Measurements from ENCODE around the gene AIG1.

The AIG1 gene

DNA sequence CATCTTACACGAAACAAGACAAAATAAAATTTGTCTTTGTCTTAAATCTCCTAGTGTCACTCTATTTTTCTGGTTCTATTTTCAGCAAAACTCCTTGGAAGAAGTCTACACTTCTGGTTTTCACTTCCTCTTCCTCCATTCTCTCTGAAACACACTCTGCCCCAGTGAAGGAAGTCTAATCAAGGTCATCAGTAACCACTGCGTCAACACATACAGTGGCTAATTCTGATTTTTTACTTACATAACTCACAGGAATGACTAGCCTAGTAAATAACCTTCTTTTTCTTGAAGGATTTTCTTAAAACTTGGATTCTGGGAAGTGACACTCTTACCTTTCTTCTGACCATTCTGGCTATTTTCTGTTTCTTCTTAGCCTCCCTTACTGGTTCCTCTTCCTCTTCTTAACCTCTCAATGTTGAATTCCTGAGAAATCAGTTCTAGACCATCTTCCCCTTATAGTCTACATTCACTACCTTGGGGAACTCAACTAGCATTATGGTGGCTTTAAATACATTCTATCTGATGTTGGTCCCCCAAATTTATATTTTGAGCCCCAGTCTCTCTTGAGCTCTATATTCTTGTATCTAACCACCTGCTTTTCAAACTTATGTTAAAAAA is 37.5 kb downstream of the AIG1 start:
- no peak for DNase-seq

DNA sequence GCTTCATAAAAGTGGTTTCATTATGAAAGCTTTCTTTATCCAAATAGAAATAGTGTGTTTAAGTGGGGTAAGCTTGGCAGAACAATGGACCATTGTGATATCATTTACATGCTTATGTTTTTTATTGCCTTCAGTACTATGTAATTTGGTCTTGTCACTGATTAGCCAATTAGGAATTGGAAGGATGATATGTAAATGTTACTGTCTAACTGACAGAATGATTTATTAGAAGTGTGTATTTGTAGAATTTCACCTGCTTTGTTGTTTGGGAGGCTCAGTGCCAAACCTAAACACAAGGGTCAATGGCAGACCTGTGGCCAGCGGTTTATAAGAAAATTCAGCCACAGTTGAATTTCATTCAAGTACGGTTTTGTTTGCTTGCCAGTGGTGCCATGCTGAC is 39.0 kb downstream of the AIG1 start:
- no peak for DNase-seq

DNA sequence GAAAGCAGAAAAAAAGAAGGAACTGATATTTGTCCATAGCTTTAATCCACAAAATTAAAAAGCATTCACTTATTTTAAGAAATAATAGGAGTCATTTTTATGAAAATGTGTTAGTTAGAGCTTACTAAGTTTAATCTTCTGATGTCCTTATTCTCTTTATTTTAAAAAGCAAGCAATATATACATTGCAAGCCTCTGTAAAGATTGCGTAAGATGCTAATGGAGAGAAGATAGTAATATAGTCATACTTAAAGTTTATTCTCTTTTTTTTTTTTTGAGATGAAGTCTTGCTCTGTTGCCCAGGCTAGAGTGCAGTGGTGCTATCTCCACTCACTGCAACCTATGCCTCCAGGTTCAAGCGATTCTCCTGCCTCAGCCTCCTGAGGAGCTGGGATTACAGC is 39.7 kb downstream of the AIG1 start:
- DNase-seq: no peak

DNA sequence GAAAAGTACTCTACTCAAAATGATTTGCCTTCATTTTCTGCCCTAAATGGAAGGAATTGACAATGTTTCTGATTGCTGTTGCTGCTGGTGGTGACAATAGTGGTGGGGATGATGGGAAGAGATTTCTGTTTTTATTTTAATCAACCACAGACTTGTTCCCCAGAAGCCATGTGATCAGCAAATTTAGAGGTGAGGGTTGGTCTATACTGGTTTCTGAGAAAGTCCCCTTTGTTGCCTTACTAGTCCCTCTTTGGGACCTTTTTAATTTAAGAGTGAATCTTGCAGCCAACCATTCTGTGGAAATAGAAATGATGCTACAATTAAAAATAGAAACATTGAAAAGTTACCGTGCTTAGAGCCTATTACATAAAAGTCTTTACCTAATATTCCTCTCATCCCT is 43.2 kb downstream of the AIG1 start:
- no peak for DNase-seq

DNA sequence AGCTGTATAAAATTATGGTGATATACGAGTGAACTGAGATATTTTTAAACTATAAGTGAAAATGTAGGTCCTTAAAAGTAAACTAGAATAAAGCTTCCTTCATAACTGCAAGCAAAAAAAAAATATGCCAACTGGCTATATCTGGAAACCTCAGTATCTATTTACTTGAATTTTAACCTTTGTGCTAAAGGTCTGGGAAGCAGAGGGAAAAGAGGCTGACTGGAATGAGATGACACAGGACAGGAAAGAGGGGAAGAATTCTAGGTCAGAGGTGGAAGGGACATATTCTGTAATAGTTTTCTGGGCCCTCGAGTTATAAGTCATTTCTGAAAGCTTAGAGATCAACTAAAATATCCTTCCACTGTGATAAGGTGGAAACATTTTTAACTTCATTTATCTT is 46.8 kb downstream of the AIG1 start:
- no peak for DNase-seq

DNA sequence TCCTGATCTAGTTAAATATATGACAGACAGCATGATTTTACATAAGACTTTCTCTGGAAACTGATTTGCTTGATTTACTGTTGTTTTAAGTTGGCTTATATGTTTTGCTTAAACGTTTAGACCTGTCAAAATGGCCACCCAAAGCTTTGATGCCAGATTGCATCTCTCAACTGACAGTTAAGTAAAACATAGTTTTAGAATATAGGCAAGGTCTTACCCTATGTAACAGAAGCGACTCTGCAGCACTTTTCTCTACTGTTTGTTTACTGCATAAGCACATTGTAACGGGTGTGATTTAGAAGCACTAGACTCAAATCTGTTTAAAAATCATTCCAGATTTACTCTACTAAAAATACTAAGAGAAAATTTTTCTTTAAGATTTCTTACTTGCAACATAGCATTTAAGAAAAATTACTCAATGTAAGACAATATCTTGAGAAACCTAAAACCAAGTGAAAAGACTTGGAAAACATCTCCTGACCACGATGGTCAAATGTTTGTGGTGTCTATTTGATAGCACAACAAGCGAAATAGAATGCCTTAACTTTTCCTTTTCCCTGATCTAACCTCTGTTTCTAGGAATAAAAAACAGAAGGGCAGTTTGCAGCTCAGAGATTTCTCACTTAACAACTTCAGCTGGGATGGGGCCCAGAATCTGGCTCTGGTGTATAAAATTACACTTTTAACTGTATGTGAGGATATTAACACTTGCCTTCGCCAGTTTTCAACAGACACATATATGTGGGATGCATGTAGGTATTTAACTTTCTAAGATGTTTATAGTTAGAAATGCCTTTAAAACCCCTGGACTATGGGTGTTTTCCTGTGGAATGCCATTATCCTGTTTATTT is 47.4 kb downstream of the AIG1 start:
- DNase-seq: no peak

DNA sequence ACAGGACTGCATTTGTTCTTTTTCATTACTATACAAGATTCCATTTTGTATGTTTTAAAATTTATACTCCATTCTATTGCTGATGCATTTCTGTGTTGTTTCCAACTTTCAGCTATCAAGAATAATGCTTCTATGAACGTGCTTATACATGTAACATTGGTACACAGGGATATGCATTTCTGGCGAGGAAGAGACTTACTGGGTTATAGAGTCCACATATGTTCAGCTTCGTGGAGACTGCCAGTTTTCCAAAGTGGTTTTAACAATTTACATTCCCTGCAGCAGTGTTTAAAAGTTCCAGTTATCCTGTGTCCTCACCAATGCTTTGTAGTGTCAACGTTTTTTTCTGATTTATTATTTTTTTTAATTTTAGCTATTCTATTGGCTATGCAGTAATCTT is 48.5 kb downstream of the AIG1 start:
- no peak for DNase-seq

DNA sequence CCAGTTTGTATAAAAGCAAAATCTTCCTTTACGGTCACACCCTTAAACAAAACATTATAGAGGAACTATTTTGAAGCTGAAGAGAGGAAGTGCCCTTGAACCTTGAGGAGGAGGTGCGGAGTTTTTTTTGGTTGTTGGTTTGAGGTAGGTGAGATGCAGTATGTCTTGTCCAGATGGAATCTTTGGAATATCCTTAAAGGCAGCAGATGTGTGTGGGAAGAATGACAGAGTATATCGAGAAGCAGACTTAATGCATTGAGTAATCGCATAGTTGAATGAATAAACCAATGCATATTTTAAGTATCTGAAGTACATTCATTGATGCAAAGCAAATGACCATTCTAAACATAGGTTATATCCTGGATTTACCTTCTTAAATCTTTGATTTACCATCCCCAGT is 49.9 kb downstream of the AIG1 start:
- DNase-seq: no peak

DNA sequence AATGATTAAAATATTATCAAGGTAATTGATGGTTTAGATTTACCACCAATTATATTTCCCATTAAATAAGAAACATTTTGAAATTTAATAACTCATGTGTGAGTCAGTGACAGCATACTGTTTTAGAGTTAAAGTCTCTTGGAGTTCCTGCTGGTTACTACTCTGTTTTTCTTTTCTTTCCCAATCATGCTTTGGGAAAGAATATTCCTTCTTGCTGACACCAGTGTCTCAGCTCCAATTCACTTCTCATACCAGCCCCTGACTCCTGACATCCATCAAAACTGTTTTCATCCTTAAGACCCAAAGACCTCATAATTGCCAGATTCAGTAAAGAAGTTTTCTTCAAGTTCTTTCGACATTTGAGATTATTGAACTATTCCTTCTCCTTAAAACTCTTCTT is 50.3 kb downstream of the AIG1 start:
- no peak for DNase-seq

DNA sequence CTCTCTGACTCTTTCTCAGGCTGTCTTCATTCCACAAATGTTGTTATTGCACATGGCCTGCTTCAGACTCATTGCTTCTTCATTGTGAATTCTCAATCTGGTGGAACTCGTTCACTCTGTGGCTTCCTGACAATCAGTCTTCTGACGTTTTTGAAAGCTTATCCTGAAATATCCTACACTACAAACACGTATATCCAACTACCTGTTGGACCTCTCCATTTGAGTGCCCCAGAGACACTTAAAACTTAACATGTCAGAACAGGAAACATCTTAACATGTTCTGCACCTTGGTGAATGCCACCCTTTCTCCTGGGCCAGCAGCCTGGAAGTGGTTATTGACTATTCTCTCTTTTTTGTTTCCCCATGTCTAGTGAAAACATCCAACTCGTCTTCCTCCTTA is 50.8 kb downstream of the AIG1 start:
- no peak for DNase-seq

DNA sequence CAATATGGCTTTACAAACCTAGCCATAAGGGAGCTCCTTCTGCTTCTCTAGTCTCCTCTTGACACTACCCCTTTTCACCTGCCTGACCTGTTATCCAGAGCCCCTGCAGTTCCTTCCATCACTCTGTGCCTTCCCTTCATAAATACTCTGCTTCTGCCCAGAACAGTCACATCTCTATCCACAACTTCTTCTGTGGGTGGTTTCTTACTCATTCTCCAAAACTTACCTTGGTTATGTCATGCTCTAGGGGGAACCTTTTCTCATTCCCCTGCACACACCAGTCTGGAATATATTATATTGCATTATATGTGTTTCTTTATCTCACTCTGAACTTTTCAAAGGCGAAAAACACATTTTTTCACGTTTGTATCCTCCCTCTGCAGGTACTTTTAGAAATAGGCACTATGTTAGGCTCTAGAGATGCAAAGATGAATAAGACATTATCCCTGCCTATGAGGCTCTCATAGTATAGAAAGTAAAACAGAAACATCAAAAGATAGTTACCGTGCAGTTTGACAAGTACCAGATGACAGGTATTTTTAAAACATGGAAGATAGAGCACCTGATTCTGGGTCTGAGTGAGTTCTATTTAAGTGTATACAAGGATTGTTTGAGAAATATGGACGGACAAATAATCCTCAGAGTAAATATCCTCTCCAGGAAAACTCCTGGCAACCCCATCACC is 51.5 kb downstream of the AIG1 start:
- DNase-seq: no peak

DNA sequence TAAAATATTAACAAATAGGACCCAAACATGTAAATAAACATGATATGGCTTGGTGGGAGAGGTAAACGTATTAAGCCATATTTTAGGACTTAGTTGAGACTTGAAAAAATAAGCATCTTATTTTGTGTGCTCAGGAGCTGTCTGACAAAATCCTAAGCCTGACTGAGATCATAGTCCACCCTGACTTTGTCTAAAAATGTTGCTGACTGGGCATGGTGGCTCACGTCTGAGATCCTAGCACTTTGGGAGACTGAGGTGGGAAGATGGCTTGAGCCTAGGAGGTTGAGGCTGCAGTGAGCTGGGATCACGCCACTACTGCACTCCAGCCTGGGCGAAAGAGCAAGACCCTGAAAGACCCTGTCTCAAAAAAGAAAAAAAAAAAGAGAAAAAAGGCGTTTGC is 52.1 kb downstream of the AIG1 start:
- no peak for DNase-seq

DNA sequence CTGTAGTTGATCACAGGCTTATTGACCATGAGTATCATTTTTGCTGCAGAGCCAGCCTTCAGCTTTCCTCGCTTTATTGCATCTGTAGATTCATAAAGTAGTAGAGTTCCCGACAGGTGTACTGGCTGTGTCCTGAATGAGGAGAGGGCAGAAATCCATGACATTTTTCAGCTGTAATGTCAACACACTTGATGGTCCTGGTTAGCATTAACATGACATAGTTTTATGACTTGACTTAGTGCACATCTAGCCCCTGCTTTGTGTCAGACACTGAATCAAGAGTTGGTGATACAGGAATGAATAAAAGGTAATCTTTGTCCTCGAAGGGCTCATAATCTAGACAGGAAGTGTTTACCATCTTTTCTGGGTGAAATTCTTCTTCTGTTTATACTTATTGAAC is 55.0 kb downstream of the AIG1 start:
- no peak for DNase-seq

DNA sequence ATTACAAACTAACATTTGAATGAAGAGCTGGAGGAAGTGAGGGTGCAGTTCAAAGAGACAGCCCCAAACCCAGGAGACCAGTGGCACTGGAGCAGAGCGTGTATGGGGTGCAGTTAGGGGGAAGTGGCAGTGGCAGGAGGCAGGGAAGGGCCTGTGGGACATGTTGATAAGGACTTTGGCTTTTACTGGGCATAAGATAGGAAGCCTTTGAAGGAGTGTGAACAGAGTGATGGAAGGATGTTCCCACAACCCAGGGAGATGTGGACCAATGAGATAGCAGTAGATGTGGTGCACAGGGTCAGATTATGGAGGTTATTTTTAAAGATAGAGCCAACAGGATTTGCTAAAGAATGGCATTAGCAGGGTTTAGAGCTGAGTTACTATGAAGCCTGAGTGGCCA is 56.4 kb downstream of the AIG1 start:
- DNase-seq: no peak

DNA sequence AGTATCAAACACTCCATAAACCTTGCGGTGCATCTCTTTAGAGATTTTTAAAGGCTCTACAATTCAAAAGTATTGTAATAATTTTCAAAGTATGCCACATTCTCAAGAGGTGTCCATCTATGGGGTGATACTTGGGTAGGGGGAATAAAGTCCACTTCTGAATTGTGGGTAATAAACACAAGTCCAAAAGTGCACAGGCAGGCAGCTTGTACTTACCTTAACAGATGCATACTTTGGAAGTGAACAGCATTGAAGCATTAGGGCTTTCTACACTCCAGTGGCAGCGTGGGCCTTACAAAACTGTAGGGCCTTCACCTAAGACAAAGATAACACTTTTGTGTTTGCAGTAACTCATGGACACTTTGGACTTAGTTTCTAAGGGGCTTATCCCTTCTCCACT is 58.6 kb downstream of the AIG1 start:
- DNase-seq: no peak

DNA sequence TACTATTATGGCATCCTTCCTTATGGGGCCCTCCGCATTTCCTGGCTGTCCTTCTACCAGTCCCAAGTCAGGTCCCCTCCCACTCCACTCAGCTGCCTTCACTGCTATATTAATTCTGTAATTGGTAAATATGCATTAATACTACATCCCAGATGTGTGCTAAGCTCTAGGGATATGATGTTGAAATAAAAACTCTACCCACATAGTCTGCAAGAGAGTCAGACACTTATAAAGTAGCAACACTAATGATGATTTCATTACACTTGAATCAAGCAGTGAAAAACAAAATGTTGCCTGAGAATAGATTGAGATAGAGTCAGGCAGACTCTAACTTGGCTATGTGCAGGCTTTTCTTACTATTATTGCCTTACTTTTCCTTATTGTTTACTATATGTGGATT is 62.4 kb downstream of the AIG1 start:
- no peak for DNase-seq

DNA sequence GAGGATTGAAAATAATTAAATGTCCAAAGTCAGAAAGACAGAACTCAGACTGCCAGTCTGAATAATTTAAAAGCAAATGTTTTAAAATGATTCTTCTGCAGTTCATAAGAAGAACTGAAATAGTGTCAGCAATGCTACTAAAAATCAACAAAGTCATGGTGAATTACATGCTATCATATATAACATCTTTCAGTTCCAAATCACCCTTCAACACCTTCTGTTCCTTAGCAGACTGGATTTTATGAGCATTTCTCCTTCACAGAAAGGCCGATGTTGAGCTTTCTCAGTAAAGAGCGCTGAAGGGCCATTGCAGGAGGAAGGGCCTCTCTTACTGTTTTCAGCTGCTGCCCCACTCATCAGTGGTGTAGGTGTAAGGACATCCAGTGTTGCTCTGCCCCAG is 63.3 kb downstream of the AIG1 start:
- DNase-seq: no peak

DNA sequence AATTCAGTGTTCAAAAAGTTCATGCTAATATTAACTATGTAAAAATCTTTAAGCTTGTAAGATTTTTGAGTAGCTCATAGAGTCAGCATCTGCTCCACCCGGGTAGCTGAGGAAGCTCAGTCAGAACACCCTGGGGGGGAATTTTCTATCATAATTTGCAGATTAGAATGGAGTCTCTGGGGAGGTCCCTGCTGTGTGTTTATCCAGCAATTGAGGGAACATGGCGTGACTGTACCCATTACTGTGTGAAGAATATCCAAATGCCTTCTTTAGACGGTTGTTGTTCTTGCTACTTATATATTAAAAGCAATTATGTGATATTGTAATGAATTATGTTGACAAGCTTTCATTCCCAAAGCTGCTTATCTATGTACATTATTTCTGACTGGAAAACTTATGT is 64.8 kb downstream of the AIG1 start:
- DNase-seq: no peak

DNA sequence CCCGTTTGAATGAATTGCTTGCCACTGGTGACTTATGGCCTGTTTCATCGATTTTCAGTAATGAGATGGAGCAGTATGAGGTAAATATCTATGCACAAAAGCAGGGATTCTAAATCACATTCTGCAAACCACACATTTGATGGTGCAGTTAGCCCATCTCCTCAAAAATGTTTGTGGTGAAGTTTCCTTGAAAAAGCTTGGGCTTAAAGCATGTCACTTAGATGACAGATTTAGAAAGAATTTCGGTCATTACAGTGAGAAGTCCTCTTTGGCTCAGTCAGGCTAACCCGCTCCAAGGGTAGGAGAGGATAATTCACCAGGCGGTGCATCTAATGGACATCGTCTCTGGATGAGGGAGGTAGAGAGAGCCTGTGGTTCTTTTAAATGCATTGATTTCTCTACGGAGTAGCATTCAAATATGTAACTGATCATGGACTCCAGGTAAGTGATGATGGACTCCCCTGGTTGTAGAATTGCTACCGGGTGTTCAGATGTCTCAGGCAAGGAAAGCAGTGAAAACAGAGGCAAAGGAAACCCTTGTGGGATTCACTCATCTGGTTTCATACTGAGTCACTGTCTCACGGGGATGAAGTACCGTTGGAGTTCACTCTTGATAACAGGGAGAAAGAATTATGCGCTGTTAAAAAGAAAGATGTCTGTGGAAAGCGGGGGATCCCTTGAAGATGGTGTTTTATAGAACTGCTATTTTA is 65.3 kb downstream of the AIG1 start:
- DNase-seq: no peak

DNA sequence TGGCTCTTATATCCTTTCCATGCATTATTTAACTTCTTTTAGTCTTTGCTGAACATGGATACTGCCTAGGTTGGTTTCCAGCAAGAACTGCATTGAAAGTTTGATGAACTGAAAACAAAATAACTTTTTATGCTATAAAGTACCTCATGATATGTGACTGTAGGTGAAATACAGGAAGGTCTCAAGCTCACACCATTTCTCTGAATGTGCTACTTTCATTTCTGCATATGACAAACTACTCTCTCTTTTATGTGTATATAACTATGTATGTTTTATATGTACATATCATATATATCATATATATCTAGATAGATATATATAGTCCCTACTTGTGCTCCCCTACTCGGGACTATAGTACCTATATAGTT is 65.9 kb downstream of the AIG1 start:
- DNase-seq: no peak

DNA sequence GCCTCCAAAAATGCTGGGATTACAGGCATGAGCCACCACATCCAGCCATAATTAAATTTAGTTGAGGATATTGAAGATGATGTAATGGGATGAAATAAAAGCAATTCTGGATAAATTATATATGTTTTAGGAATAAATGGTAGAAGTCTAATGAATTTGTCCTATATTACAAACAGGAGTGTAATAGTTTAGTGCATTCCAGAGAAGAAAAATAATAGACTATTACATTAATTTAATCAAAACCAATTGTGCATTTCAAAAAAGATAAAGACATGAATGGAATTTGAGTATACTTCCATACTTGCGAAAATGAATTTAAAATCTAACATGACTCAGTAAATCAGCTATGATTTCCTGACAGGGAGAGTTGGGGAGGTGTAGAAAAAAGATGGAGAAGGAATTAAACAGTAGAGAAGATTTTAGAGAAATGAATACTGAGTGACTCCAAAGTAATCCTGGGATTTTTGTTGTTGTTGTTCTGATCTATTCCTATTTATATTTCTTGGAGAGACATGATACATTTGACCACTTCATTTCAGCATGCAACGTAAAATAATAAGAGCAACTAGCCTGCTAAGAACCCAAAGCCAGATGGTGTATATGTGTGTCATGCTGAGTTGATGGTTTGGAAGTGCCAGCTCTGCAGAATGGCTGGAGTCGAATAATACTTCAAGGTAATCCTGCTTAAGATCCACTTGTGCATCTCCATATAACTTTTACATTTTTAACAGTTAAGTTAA is 67.4 kb downstream of the AIG1 start:
- DNase-seq: no peak

DNA sequence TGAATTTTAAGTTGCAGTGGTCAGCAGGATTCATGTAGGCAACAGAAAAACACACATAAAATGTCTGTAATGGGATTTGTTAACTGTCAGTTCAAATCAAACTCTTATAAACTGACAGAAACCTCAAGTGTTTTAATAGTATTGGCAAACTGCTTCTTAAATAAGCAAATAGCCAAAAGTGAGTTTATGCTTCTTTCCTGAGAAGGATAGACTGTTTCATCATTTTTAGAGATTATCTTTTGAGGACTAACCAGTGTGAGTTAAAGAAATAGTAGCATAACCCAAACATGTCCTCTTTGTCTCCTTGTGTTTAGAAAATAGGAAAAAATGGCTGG is 68.0 kb downstream of the AIG1 start:
- DNase-seq: no peak

DNA sequence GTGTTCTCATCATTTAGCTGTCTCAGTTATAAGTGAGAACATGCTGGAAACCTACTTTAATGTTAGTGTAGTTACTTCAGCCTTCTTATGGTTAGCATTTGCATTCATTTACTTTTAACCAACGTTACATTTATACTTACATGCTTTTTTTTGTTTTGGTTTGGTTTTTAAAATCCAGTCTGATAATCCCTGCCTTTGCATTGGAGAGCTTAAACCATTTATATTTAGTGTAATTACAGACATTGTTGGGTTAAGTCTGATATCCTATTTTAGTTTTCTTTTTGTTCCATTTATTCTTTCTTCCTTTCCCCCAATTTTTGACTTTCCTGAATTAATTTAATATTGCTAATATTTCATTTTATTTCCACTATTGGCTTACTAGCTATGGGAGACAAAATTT is 70.2 kb downstream of the AIG1 start:
- DNase-seq: no peak

Measured in NCI-H1092 treated with DMSO at 0.1 percent for 48 hours (cell line).